SJSA1 (cell line): ENCODE data around the gene KCNC1. TPM values are rescaled to one million over a fixed set of nuclear protein-coding genes. Genes with fewer than 3 reads are reported as not detected.

Experiments
- DNase-seq, 2 experiments: peaks; one replicate each; pipeline ENCODE4 v3.0.0-alpha.2; 2015 to 2020; ENCODE audit warnings: low spot score in 2 of 2, low read depth in 1 of 2
- H3K27ac ChIP-seq: fragments of 250-450 bp; sonication (Bioruptor Pico); 2 replicates; pipeline ENCODE4 v1.5.1; 2020; ENCODE audit warnings: mild to moderate bottlenecking, moderate library complexity
- H3K27me3 ChIP-seq: fragments of 250-450 bp; sonication (Bioruptor Pico); replicated peaks from 2 replicates; pipeline ENCODE4 v1.5.1; 2020; ENCODE audit warnings: mild to moderate bottlenecking, moderate library complexity
- H3K36me3 ChIP-seq: fragments of 250-450 bp; sonication (Bioruptor Pico); 2 replicates; pipeline ENCODE4 v1.5.1; 2020; ENCODE audit warnings: mild to moderate bottlenecking
- H3K4me1 ChIP-seq: fragments of 250-450 bp; sonication (Bioruptor Pico); replicated peaks from 2 replicates; pipeline ENCODE4 v1.6.1; 2021; ENCODE audit warnings: mild to moderate bottlenecking
- H3K4me3 ChIP-seq: fragments of 250-450 bp; sonication (Bioruptor Pico); 2 replicates; pipeline ENCODE4 v1.5.1; 2020; ENCODE audit warnings: mild to moderate bottlenecking
- H3K9me3 ChIP-seq: fragments of 250-450 bp; sonication (Bioruptor Pico); replicated peaks from 2 replicates; pipeline ENCODE4 v1.5.1; 2020; ENCODE audit warnings: mild to moderate bottlenecking
- total RNA-seq: library from RNA; depleted of rRNA; stranded (reverse); fragments of >200 nt; shearing (Covaris generic); gene quantifications from 2 replicates; pipeline ENCODE4 v1.2.3, GENCODE V29; 2014

KCNC1 gene
- total RNA-seq, 1 experiment from 2014 or later = not detected

DNA sequence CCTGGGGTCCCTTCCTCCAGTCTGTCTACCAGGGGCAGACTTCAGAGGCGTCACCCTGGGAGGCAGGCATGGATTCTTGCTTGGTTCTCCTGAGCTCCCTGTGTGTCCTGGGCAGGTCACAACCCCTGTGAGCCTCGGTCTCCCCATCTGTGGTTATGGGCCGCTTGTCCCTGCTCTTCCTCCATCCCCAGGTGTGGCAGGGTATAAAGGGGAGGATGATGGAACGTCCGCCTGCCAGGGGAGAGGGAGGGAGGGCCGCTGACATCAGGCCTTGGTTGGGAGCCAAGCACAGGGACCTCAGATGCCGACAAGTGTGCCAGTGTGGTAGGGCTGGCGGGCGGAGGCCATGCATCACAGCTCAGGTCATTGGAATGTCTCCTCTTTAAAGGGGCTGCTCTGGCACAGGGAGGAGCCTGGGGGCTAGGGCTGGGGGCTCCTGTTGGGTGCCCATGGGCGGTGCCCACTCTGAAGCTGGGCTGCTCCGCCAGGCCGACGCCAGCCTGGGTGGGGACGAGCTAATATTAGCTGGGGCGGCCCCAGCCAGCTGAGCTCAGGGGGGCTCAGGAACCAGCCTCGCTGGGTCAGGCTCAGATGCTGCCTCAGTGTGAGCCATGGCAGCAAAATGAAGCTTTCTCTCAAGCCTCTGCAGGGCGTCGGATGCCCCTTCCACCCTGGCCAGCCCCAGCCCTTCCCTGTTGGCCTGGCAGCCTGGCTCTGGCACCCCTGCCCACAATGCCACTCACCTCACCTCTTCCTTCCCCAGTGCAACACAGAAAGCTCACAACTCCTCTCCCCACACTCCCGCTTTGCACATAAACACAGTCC lies 12.8 kb downstream of the KCNC1 start:
- no peaks in the 10 kb centered on the region for H3K4me1 ChIP-seq
- 0 out of 2 replicates have a peak, but pooled peaks cover 2% of the 10 kb centered on the region for H3K9me3 ChIP-seq
- H3K4me3 ChIP-seq = no peak overlapping the region
- H3K27me3 ChIP-seq = peaks cover 33% of the 10 kb centered on the region
- no peaks in the 10 kb centered on the region for H3K36me3 ChIP-seq
- no peak overlapping the region for H3K27ac ChIP-seq
- no peak for DNase-seq

DNA sequence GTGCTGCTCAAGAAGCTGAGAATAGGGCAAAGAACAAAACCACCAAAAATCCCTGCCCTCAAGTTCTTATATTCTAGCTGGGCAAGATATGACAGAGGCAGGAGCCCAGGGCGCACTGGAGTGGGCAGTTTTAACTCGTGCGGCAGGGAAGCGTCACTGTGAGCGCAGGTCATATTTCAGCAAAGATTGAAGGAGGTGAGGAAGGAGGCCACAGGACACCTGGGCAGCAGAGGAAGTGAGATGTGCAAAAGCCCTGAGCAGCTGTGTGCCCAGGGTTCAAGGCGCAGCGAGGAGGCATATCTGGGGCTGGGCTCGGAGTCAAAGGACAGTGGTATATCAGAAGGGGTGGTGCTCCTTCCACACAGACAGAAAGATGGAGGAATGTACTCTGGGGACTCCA lies 13.5 kb downstream of the KCNC1 start:
- Histone ChIP-seq H3K9me3 (0 out of 2 replicates have a peak, but pooled peaks cover 2% of the 10 kb centered on the region), H3K36me3 (no peaks in the 10 kb centered on the region), H3K27ac (no peak overlapping the region), H3K27me3 (peaks cover 35% of the 10 kb centered on the region), H3K4me3 (no peak overlapping the region), H3K4me1 (no peaks in the 10 kb centered on the region)
- DNase-seq = no peak

DNA sequence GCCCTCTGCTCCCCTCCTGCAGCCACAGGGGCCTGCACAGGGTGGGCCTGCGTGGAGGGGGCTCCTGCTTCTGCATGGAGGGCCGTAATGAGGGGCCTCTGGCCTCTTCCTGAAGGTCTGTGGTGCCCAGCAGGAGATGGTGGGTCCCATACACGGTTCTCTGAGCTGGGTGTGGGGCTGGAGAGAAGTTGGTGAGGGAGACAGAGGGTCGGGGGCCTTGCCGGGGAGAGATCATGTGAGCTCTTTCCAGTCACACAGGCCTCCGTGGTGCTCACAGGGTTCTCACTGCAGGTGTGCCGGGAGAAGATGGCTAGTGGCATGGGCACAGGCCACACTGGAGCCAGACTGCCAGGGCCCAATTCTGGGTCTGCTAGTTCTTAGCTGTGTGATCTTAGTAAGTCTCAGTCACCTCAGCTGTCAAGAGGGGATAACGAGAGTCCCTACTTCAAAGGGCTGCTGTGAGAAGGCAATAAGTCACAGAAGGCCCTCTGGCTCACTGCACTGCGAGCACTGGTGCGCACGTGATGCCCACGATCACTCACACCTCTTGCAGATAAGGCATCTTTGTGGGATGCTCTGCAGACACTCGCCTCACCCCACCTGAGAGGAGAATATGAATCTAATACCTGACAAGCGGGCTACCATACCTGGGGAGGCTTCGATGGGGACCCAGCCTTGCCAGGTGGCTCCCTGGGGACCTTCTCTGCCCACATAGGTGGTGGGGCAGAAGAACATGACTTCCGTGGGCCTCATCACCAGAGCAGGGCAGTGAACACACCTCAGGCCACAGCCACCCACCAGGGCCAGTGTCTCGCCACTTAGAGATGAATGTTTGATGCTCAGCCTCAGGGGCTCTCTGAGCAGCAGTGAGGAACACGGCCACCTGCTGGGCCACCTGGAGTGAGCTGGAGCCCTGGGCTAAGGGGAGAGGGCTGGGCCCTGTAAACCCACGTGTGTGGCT lies 14.5 kb downstream of the KCNC1 start:
- Histone ChIP-seq H3K4me1 (no peaks in the 10 kb centered on the region), H3K27me3 (peaks cover 35% of the 10 kb centered on the region), H3K27ac (no peak overlapping the region), H3K4me3 (no peak overlapping the region), H3K36me3 (no peaks in the 10 kb centered on the region), H3K9me3 (0 out of 2 replicates have a peak, but pooled peaks cover 2% of the 10 kb centered on the region)
- no peak for DNase-seq

DNA sequence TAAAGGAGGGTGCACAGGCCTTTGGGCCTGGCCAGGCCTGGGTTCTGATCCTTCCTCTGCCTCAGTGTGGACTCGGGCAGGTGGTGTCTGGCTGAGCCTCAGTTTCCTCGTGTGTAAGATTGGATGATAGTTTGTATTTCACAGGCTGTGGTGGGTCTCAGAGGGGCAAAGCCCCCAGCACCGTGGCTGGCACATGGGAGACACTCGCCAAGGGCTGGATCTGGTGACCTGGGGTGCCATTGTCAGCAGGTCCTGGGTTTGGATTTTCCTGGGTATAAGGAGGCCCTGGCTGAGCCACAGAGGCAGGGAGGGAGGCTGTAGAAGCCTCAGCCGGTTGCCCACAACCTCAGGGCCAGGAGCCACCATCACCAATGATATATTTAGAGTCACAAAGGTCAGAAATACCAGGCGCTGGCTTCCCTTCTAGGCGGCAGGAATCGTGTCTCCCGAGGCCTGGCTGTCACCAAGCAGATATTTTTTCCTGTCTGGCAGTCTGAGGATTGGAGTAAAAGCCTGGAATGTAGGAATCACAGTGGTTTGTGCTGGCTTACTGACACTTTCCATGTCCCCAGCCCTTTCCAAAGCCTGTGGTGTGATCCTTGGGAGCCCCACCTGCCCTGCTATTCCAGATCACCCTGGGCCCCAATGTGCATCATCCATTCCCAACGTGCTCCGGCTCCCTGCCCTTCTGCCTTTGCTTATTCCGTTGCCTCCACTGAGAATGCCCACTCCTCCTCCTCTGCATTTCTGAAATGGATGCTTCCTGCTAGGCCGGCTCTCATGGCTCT lies 15.6 kb downstream of the KCNC1 start:
- no peaks in the 10 kb centered on the region for H3K4me1 ChIP-seq
- no peak overlapping the region for H3K27ac ChIP-seq
- DNase-seq = no peak
- H3K9me3 ChIP-seq = 0 out of 2 replicates have a peak, but pooled peaks cover 2% of the 10 kb centered on the region
- no peak overlapping the region for H3K4me3 ChIP-seq
- H3K36me3 ChIP-seq = no peaks in the 10 kb centered on the region
- H3K27me3 ChIP-seq = peaks cover 39% of the 10 kb centered on the region

- Histone ChIP-seq H3K4me1 (no peaks in the 10 kb centered on the region), H3K4me3 (no peak overlapping the region), H3K27me3 (peaks cover 36% of the 10 kb centered on the region), H3K27ac (no peak overlapping the region), H3K9me3 (0 out of 2 replicates have a peak, but pooled peaks cover 2% of the 10 kb centered on the region), H3K36me3 (no peaks in the 10 kb centered on the region)
- DNase-seq = no peak
Measured at GRCh38 chr11:17750801-17751165, 16.2 kb downstream of the KCNC1 start.

- no peak overlapping the region for H3K4me3 ChIP-seq
- no peak for DNase-seq
Measured at GRCh38 chr11:17751558-17751957, 17.0 kb downstream of the KCNC1 start.

GRCh38 chr11:17752144-17752543 lies 17.6 kb downstream of the KCNC1 start:
- no peak for DNase-seq
- no peak overlapping the region for H3K27ac ChIP-seq
- no peaks in the 10 kb centered on the region for H3K4me1 ChIP-seq
- H3K9me3 ChIP-seq = 0 out of 2 replicates have a peak, but pooled peaks cover 1% of the 10 kb centered on the region
- H3K27me3 ChIP-seq = peaks cover 27% of the 10 kb centered on the region
- no peak overlapping the region for H3K4me3 ChIP-seq
- H3K36me3 ChIP-seq = no peaks in the 10 kb centered on the region

More at GRCh38 chr11:17751558-17751957, 17.0 kb downstream of the KCNC1 start:
- H3K36me3 ChIP-seq = no peaks in the 10 kb centered on the region
- H3K9me3 ChIP-seq = 0 out of 2 replicates have a peak, but pooled peaks cover 2% of the 10 kb centered on the region
- H3K27me3 ChIP-seq = peaks cover 33% of the 10 kb centered on the region
- no peak overlapping the region for H3K27ac ChIP-seq
- no peaks in the 10 kb centered on the region for H3K4me1 ChIP-seq

- H3K27ac ChIP-seq = no peak overlapping the region
- H3K4me3 ChIP-seq = no peak overlapping the region
- H3K36me3 ChIP-seq = no peaks in the 10 kb centered on the region
- no peaks in the 10 kb centered on the region for H3K9me3 ChIP-seq
- no peak for DNase-seq
- H3K4me1 ChIP-seq = no peaks in the 10 kb centered on the region
- H3K27me3 ChIP-seq = peaks cover 23% of the 10 kb centered on the region
Measured at GRCh38 chr11:17753153-17753552, 18.6 kb downstream of the KCNC1 start.

DNA sequence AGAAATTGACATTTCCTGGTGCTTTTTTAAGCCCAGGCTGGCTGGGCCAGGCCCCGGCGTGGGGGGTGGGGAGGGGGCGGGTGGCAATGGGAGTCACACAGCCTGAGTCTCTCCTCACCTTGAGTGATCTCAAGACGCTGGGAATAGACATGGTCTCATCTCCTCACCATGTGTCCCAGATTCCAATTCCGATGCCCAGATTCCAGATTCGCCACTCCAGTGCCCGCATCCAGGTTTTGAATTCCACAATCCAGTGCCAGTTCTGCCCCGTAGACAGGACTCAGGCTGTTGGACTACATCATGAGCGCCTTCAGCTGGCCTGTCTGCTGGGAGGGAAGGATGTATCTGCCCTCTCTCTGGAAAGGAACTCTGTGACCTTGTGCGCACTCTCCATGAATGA lies 19.1 kb downstream of the KCNC1 start:
- H3K36me3 ChIP-seq = no peaks in the 10 kb centered on the region
- no peak overlapping the region for H3K27ac ChIP-seq
- DNase-seq = no peak
- no peaks in the 10 kb centered on the region for H3K4me1 ChIP-seq
- no peaks in the 10 kb centered on the region for H3K9me3 ChIP-seq
- no peak overlapping the region for H3K4me3 ChIP-seq
- H3K27me3 ChIP-seq = peaks cover 23% of the 10 kb centered on the region

- Histone ChIP-seq H3K4me3 (no peak overlapping the region), H3K27ac (no peak overlapping the region), H3K27me3 (peaks cover 29% of the 10 kb centered on the region), H3K36me3 (no peaks in the 10 kb centered on the region), H3K9me3 (no peaks in the 10 kb centered on the region), H3K4me1 (no peaks in the 10 kb centered on the region)
- DNase-seq = no peak
Measured at GRCh38 chr11:17755891-17756290, 21.3 kb downstream of the KCNC1 start.

DNA sequence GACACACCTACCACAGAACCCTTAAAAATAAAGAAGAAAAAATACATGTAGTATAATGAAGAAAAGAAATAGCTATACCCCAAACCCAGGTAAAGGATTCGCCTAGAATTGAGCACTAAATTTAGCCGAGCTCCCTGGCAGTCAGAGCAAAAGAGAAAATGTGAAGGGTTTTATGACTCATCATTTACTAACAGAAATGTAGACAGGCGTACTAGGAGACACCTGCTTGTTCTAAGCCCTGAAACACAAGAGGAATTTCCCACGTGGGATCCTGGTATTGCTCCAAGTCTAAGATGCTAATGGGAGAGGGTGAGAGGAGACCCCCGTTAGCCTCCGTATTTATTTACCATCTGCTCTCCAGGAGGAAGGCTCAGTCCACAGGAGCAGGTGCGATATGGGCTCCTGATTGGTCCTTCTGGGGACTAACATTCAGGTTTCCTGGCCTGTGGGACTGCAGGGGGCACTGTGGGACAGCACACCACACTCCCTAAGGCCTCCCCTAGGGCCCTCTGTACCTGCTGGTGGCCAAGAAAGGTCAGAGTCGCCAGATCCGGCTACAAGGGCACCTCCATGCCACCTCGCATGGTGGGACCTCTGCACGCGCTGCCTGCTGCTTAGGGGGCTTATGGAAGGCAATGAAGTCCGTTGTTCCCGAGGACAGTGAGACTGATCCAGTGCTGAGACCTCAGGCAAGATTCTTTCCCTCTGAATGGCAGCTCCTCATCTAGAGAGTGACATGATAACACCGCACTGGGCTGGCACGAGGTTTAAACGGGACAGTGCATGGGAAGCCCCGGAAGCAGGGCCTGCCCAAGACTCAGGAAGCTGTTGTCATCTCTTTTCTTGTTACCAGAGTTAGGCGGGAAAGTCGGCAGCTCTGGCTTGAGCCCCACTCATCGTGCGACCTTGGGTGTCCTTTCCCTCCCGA lies 25.8 kb downstream of the KCNC1 start:
- no peak overlapping the region for H3K4me3 ChIP-seq
- DNase-seq = no peak
- H3K36me3 ChIP-seq = no peaks in the 10 kb centered on the region
- no peaks in the 10 kb centered on the region for H3K4me1 ChIP-seq
- no peak overlapping the region for H3K27ac ChIP-seq
- no peaks in the 10 kb centered on the region for H3K9me3 ChIP-seq
- peaks cover 14% of the 10 kb centered on the region for H3K27me3 ChIP-seq

DNA sequence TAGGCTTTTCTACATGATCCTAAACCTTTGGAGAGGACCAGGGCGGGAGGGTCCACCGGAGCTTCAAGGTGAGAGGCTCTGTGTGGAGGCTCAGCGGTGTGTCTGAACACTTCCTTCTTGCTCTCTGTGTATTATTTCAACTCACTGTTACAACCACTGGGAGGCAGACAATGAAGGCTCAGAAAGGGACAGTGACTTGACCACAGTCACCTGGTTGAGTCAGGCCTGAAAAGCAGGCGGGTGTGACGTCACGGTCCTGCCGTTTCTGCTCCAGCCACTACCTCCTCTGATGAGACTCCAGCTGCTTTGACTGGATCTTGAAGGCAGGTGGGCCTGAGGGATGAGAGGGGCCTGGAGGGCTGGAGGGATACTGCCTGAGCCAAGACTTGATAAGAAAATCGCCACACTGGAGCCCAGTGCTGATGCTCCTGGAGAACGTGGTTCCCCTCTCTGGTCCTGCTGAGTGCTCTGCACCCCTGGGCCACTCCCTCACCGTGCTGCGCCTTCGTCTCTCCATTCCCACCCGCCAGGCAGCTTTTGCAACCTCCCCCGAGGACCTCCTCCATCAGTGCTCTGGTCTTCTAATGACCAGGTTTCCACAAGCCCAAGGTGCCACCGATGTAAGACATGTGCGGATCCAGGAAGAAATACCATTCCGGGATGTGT lies 27.9 kb downstream of the KCNC1 start:
- Histone ChIP-seq H3K4me1 (no peaks in the 10 kb centered on the region), H3K27ac (no peak overlapping the region), H3K9me3 (no peaks in the 10 kb centered on the region), H3K36me3 (no peaks in the 10 kb centered on the region), H3K4me3 (no peak overlapping the region), H3K27me3 (peaks cover 13% of the 10 kb centered on the region)
- DNase-seq = no peak
